Gastroesophageal sphincter (tissue), 3 donors: ENCODE measurements around the gene U2SURP.

Source experiments
- CTCF ChIP-seq, 4 experiments: fragments of 200-600 bp in 2 of 4; fragments of 450-650 bp in 2 of 4; sonication (generic) in 1 of 4; IDR thresholded peaks; one replicate each; pipeline ENCODE4 v1.5.1; 2017 to 2019; ENCODE audit warnings: antibody characterized with exemption in 4 of 4, mild to moderate bottlenecking in 2 of 4, moderate library complexity in 2 of 4
- POLR2A ChIP-seq, 2 donors: fragments of 450-650 bp; IDR thresholded peaks; one replicate each; pipeline ENCODE4 v1.6.1; 2017; ENCODE audit warnings: antibody characterized with exemption in 2 of 2, mild to moderate bottlenecking in 2 of 2, moderate library complexity in 1 of 2

DNA sequence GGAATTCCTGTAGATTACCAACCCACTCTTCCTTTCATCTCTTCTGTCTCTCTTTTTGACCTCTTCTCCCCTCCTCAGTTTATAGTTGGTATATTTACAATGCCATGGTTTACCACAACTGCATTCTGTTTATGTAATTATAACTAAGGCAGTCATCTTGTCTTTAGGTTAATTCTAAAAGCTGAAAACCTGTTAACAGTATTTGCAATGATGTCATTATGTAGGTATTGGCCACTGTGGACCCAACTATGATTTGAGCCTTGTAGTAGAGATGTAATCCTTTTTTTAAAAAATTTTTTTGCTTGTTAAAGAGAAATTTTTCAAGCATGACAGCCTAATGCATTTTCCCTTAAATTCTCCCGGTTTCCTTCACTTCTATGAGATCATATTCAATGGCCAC lies 87.5 kb downstream of the U2SURP start:
- TF ChIP-seq CTCF (IDR thresholded peaks at IDR 0.05) (no peak), POLR2A (IDR thresholded peaks at IDR 0.05) (no peak)
